Endothelial cell of coronary artery (primary cell): ENCODE results near the gene DMBX1. TPM values are rescaled to one million over a fixed set of nuclear protein-coding genes. Genes with fewer than 3 reads are reported as not detected.

Experiments
- total RNA-seq: library from RNA; depleted of rRNA; stranded (reverse); fragments of >200 nt; gene quantifications from 2 replicates; pipeline ENCODE4 v1.2.3, GENCODE V29; 2014

Gene DMBX1
- not detected in 2 replicates for total RNA-seq

DNA sequence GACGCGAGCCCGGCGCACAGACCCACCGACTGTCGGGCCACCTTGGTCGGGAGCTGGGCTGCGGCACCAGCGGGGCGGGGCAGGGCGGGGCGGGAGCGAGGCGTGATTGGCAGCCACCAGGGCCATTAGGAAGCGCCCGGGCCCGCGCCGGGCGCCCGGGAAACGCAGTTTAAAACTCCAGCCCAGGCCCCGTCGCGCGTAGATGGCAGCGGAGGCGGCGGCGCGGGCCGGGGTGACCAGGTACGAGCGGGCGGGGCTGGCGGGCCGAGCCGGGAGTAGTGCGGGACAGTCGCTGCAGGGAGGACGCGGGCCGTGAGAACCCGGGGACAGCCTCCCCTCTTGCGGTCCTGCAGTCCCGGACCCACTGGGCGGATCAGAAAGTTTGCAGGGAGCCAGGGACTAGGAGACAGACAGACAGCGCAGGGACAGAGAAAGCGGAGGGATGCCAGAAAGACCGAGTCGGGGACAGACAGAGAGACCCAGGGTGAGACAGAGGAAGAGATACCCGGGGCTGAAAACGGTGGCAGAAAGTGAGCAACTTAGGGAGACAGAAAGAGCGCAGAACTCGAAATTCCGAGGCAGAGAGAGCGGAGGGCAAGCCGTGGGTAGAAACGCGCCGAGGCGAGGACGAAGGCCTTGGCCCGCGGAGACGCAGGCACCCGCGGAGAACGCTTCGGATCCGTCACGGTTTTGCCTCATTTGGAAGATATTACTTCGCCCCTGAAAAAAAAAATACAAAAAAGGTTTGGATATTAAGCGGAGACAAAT, at the start of gene DMBX1:
Gene DMBX1 (plus strand): TSS at position 199 of the 768 bp plus-strand sequence. CDS start 17,175 bp downstream, outside the sequence.

Other genes with a start within 250 kb of the DMBX1 start
- gene RAD54L, start 242.1 kb upstream of the DMBX1 start, total RNA-seq: 2.4 and 3.8 TPM in 2 replicates
- gene LRRC41, start 186.2 kb upstream of the DMBX1 start, total RNA-seq: 45.4 and 60.4 TPM in 2 replicates
- gene UQCRH, start 186.1 kb upstream of the DMBX1 start, total RNA-seq: 781 and 845 TPM in 2 replicates
- gene NSUN4, start 149.0 kb upstream of the DMBX1 start, total RNA-seq: 11.5 and 16.3 TPM in 2 replicates
- 0.27 and 0.75 TPM in 2 replicates for gene FAAH, start 95.5 kb upstream of the DMBX1 start, total RNA-seq
- gene KNCN, start 61.8 kb downstream of the DMBX1 start, total RNA-seq: not detected in 2 replicates
- gene MKNK1, start 114.4 kb downstream of the DMBX1 start, total RNA-seq: 13.6 and 16.3 TPM in 2 replicates
- gene MOB3C, start 127.0 kb downstream of the DMBX1 start, total RNA-seq: 7.8 and 8.7 TPM in 2 replicates
- gene ATPAF1, start 178.5 kb downstream of the DMBX1 start, total RNA-seq: 22.9 and 24.9 TPM in 2 replicates
- gene TEX38, start 182.0 kb downstream of the DMBX1 start, total RNA-seq: not detected in 2 replicates
- gene EFCAB14, start 229.3 kb downstream of the DMBX1 start, total RNA-seq: 43.3 and 49.1 TPM in 2 replicates